HG02870 (cell line): ENCODE data around the gene CARD10.
"Not testable (repeated sequence)": the region's sequence is repeated elsewhere in the genome, so short reads cannot be mapped to it uniquely, and the experiment has no call there.

ENCODE experiments used
- ATAC-seq: cut with Tn5 transposase; IDR thresholded peaks from one replicate; pipeline ENCODE4 v1.9.1; 2021; ENCODE audit warnings: mild to moderate bottlenecking, moderate library complexity; ENCODE audit not compliant: unreplicated experiment

The CARD10 gene

GRCh38 chr22:37557321-37558001, 38.2 kb upstream of the CARD10 start:
- ATAC-seq = no peak

- no peak for ATAC-seq
Observed at GRCh38 chr22:37556710-37557109, 37.5 kb upstream of the CARD10 start.

- no peak for ATAC-seq
Observed at GRCh38 chr22:37555029-37555428, 35.8 kb upstream of the CARD10 start.

- no peak for ATAC-seq
Observed at GRCh38 chr22:37553725-37554124, 34.5 kb upstream of the CARD10 start.

GRCh38 chr22:37552524-37553163, 33.4 kb upstream of the CARD10 start:
- ATAC-seq = no peak

GRCh38 chr22:37551981-37552380, 32.8 kb upstream of the CARD10 start:
- ATAC-seq = no peak

- ATAC-seq = not testable (repeated sequence)
Observed at GRCh38 chr22:37550921-37551320, 31.7 kb upstream of the CARD10 start.

- ATAC-seq = no peak
Observed at GRCh38 chr22:37549704-37550059, 30.5 kb upstream of the CARD10 start.

- no peak for ATAC-seq
Observed at GRCh38 chr22:37547251-37547741, 28.1 kb upstream of the CARD10 start.

- ATAC-seq = no peak
Observed at GRCh38 chr22:37546437-37547250, 27.4 kb upstream of the CARD10 start.

GRCh38 chr22:37545703-37546436, 26.7 kb upstream of the CARD10 start:
- ATAC-seq = no peak

- no peak for ATAC-seq
Observed at GRCh38 chr22:37544955-37545702, 25.9 kb upstream of the CARD10 start.

GRCh38 chr22:37542959-37543358, 23.7 kb upstream of the CARD10 start:
- no peak for ATAC-seq

- not testable (repeated sequence) for ATAC-seq
Observed at GRCh38 chr22:37542416-37542815, 23.2 kb upstream of the CARD10 start.

GRCh38 chr22:37539790-37540189, 20.6 kb upstream of the CARD10 start:
- ATAC-seq = not testable (repeated sequence)

- peak; percentile 78 for ATAC-seq
Observed at GRCh38 chr22:37538590-37539357, 19.6 kb upstream of the CARD10 start.

GRCh38 chr22:37535159-37535558, 15.9 kb upstream of the CARD10 start:
- ATAC-seq = no peak

- ATAC-seq = no peak
Observed at GRCh38 chr22:37534445-37534844, 15.2 kb upstream of the CARD10 start.

- no peak for ATAC-seq
Observed at GRCh38 chr22:37533995-37534394, 14.8 kb upstream of the CARD10 start.
